Endodermal cell (in vitro differentiated cells): ENCODE results near the gene AFP. TPM values are rescaled to one million over a fixed set of nuclear protein-coding genes. Genes with fewer than 3 reads are reported as not detected.

Experiments
- DNase-seq: peaks from one replicate; pipeline ENCODE4 v3.0.0-alpha.2; 2017
- H3K27ac ChIP-seq: 2 replicates; pipeline ENCODE4 v1.5.1; 2013; ENCODE audit warnings: mild to moderate bottlenecking, low read depth, low read length, moderate library complexity
- H3K27me3 ChIP-seq: 2 replicates; pipeline ENCODE4 v1.6.1; 2013; ENCODE audit warnings: mild to moderate bottlenecking, low read length, moderate library complexity; ENCODE audit not compliant: insufficient read depth, control insufficient read depth, poor library complexity, severe bottlenecking
- H3K36me3 ChIP-seq: 2 replicates; pipeline ENCODE4 v1.7.0; 2013; ENCODE audit warnings: mild to moderate bottlenecking, low read length, moderate library complexity; ENCODE audit not compliant: control insufficient read depth, insufficient read depth
- H3K4me1 ChIP-seq: one replicate; pipeline ENCODE4 v1.7.0; 2013; ENCODE audit warnings: low read length; ENCODE audit not compliant: control insufficient read depth, insufficient read depth
- H3K4me3 ChIP-seq: 2 replicates; pipeline ENCODE4 v1.5.1; 2013; ENCODE audit warnings: mild to moderate bottlenecking, low read length, moderate library complexity
- H3K9ac ChIP-seq: 2 replicates; pipeline ENCODE4 v1.6.1; 2013; ENCODE audit warnings: mild to moderate bottlenecking, low read length, moderate library complexity; ENCODE audit not compliant: poor library complexity, severe bottlenecking; ENCODE audit errors: extremely low read depth
- H3K9me3 ChIP-seq: 2 replicates; pipeline ENCODE4 v1.6.1; 2013; ENCODE audit warnings: mild to moderate bottlenecking, low read length, moderate library complexity; ENCODE audit not compliant: control insufficient read depth
- H3K27ac Mint-ChIP-seq: 2 replicates; pipeline ENCODE4 v1.8.0; 2020; ENCODE audit warnings: mixed read lengths
- H3K27me3 Mint-ChIP-seq: 2 replicates; pipeline ENCODE4 v1.8.0; 2021; ENCODE audit warnings: mild to moderate bottlenecking, mixed read lengths; ENCODE audit not compliant: insufficient read depth
- H3K36me3 Mint-ChIP-seq: 2 replicates; pipeline ENCODE4 v1.8.0; 2020; ENCODE audit warnings: low read depth, mixed read lengths
- H3K4me1 Mint-ChIP-seq: 2 replicates; pipeline ENCODE4 v1.8.0; 2020; ENCODE audit warnings: mixed read lengths
- H3K4me3 Mint-ChIP-seq: 2 replicates; pipeline ENCODE4 v1.8.0; 2020; ENCODE audit warnings: mild to moderate bottlenecking, moderate library complexity, mixed read lengths
- H3K9me3 Mint-ChIP-seq: 2 replicates; pipeline ENCODE4 v1.8.0; 2020; ENCODE audit warnings: mild to moderate bottlenecking, mixed read lengths
- WGBS, 2 experiments: methylation state at CpG; one replicate each; pipeline versions ENCODE4 v1.1.5 to v1.1.7; 2013; ENCODE audit warnings: missing lambda C conversion rate in 2 of 2, mixed read lengths in 1 of 2; ENCODE audit not compliant: insufficient coverage in 1 of 2, insufficient read length in 1 of 2; 5-methylcytosine and 5-hydroxymethylcytosine counted together
- total RNA-seq, 2 donors: library from RNA; stranded (reverse); fragmentation: NEBNext Ultra II Directional in 1 of 2; extraction: Animal tissue kit (Norgen Biotek cat#: 25700) in 1 of 2; gene quantifications; 2 replicates in 1 of 2; 3 replicates in 1 of 2; pipeline ENCODE4 v1.2.1, GENCODE V29; 2021
- TF ChIP-seq, protein P1 (sequence below): fragments of 200-600 bp; sonication (generic); conservative IDR thresholded peaks from 2 replicates; pipeline ENCODE4 v1.5.0; 2021; ENCODE audit warnings: antibody characterized with exemption, mild to moderate bottlenecking

The AFP gene
- total RNA-seq, 2 donors from 2014 or later: 1.6 TPM; not detected in 1

DNA sequence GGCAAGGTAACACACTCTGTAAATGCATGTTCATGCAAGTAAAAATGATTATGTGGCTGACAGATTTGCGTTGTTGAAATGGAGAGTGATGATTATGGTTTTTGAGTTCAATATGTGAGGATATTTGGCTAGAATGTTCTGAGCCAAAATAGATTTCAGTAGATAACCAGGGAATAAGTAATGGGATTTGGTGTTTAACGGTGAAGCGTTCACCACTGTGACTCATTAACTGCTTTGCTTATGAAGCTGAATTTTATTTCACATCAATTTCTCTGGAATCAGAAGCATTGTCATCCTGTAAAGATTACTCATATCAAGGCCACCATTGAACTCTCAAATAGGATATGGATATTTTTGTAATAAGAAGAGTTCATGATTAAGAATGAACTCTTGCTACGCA, 11.7 kb downstream of the AFP start:
- no peaks in the 10 kb centered on the region for H3K36me3 Mint-ChIP-seq
- H3K27me3 Mint-ChIP-seq: peaks cover 47% of the 10 kb centered on the region
- H3K9me3 ChIP-seq: no peaks in the 10 kb centered on the region
- no peak overlapping the region for H3K27ac Mint-ChIP-seq
- no peak for DNase-seq
- no peak overlapping the region for H3K9ac ChIP-seq
- H3K36me3 ChIP-seq: no peaks in the 10 kb centered on the region
- no peak overlapping the region for H3K4me3 ChIP-seq
- WGBS, 2 experiments: 94 to 100% methylated on average over 1 to 3 of the region's 4 CpGs
- H3K4me1 Mint-ChIP-seq: peaks cover 32% of the 10 kb centered on the region
- H3K27ac ChIP-seq: no peak overlapping the region
- TF ChIP-seq, protein P1, sequence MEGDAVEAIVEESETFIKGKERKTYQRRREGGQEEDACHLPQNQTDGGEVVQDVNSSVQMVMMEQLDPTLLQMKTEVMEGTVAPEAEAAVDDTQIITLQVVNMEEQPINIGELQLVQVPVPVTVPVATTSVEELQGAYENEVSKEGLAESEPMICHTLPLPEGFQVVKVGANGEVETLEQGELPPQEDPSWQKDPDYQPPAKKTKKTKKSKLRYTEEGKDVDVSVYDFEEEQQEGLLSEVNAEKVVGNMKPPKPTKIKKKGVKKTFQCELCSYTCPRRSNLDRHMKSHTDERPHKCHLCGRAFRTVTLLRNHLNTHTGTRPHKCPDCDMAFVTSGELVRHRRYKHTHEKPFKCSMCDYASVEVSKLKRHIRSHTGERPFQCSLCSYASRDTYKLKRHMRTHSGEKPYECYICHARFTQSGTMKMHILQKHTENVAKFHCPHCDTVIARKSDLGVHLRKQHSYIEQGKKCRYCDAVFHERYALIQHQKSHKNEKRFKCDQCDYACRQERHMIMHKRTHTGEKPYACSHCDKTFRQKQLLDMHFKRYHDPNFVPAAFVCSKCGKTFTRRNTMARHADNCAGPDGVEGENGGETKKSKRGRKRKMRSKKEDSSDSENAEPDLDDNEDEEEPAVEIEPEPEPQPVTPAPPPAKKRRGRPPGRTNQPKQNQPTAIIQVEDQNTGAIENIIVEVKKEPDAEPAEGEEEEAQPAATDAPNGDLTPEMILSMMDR: no peak
- H3K4me1 ChIP-seq: peaks cover 17% of the 10 kb centered on the region
- H3K9me3 Mint-ChIP-seq: no peaks in the 10 kb centered on the region
- peaks cover 57% of the 10 kb centered on the region for H3K27me3 ChIP-seq
- no peak overlapping the region for H3K4me3 Mint-ChIP-seq

DNA sequence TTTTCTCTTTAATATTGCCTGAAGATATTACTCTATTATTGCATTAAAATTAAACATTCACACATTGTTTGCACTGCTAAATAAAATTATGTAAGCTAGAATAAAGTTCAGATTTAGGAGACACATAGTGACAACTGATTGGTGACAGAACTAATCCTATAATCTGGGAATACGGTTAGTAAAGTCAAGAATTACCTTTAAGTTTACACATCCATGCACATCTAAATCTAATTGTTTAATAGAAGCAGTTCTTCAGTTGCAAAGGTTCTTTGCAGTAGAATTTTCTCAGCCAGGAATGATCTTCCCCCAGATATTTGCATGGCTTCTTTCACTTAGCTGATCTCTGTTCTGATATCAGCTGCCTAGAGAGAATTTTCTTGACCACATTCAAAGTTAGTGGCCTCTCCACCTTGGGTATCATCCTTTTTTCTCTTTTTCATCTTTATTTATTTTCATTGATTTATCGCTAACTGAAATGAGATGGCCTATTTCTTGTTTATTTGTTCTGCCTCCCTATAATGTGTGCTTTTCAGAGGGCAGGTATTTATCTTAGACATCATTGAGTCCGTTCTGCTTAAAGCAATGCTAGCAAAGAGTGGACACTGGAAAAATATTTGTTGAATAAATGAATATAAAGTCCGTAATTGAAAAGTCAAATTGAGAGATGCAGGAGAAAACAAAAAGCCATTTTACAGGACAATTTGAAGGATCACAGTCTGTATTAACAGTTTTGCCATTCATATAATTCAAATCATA, 12.6 kb downstream of the AFP start:
- TF ChIP-seq, protein P1: no peak

DNA sequence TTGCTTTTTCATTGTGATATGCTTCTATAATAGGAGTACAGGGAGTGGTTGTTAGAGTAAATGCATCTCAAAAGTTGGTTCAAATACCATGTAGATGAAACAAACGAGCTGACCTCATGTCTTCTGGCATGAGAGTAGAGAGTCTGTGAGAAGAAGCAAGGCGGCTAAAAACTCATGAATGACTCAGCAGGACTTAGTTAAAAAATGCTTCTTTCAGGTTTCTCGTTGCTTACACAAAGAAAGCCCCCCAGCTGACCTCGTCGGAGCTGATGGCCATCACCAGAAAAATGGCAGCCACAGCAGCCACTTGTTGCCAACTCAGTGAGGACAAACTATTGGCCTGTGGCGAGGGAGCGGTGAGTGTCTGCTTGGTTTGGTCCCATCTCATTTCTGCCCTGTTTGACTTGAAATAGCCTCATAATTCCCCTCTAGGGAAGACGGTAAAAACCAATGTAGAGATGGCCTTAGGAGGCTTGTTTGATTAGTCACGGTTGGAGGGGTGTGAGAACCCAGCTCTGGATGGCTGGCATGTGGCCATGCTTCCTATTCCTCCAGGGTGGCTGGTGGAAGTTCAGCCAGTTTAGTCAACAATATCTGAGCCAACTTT, 14.5 kb downstream of the AFP start:
- no peak overlapping the region for H3K27ac Mint-ChIP-seq
- TF ChIP-seq, protein P1: no peak
- Histone ChIP-seq H3K27me3 (peaks cover 73% of the 10 kb centered on the region), H3K27ac (peak overlapping the region; percentile 66), H3K9ac (no peak overlapping the region), H3K4me1 (peaks cover 14% of the 10 kb centered on the region), H3K9me3 (no peaks in the 10 kb centered on the region), H3K4me3 (no peak overlapping the region), H3K36me3 (no peaks in the 10 kb centered on the region)
- no peak overlapping the region for H3K4me3 Mint-ChIP-seq
- no peaks in the 10 kb centered on the region for H3K36me3 Mint-ChIP-seq
- H3K9me3 Mint-ChIP-seq: no peaks in the 10 kb centered on the region
- DNase-seq: peak; percentile 73
- peaks cover 35% of the 10 kb centered on the region for H3K4me1 Mint-ChIP-seq
- H3K27me3 Mint-ChIP-seq: peaks cover 63% of the 10 kb centered on the region
- 38 to 59% methylated on average over 6 to 9 of the region's 9 CpGs for WGBS, 2 experiments

More for the DNA sequence above, 12.6 kb downstream of the AFP start:
- Mint-ChIP-seq H3K27ac (no peak overlapping the region), H3K36me3 (no peaks in the 10 kb centered on the region), H3K27me3 (peaks cover 56% of the 10 kb centered on the region), H3K9me3 (no peaks in the 10 kb centered on the region), H3K4me1 (peaks cover 37% of the 10 kb centered on the region), H3K4me3 (no peak overlapping the region)
- Histone ChIP-seq H3K4me3 (no peak overlapping the region), H3K9ac (no peak overlapping the region), H3K4me1 (peaks cover 21% of the 10 kb centered on the region), H3K36me3 (no peaks in the 10 kb centered on the region), H3K27ac (no peak overlapping the region), H3K9me3 (no peaks in the 10 kb centered on the region), H3K27me3 (peaks cover 63% of the 10 kb centered on the region)
- 93 to 100% methylated on average over 2 to 4 of the region's 4 CpGs for WGBS, 2 experiments
- DNase-seq: no peak
